Rectal smooth muscle tissue (tissue), 1 donor: ENCODE measurements around the gene TUBB3.
"Not testable (repeated sequence)": the region's sequence is repeated elsewhere in the genome, so short reads cannot be mapped to it uniquely, and the experiment has no call there.

Source experiments
- H3K27ac ChIP-seq: one replicate; pipeline ENCODE4 v1.7.0; 2013; ENCODE audit warnings: low read depth, low read length, inconsistent platforms
- H3K27me3 ChIP-seq: one replicate; pipeline ENCODE4 v1.7.0; 2013; ENCODE audit warnings: low read length; ENCODE audit not compliant: control insufficient read depth, insufficient read depth
- H3K36me3 ChIP-seq: one replicate; pipeline ENCODE4 v1.7.0; 2013; ENCODE audit warnings: low read length; ENCODE audit not compliant: control insufficient read depth, insufficient read depth
- H3K4me1 ChIP-seq: one replicate; pipeline ENCODE4 v1.7.0; 2013; ENCODE audit warnings: low read length; ENCODE audit not compliant: control insufficient read depth, insufficient read depth
- H3K4me3 ChIP-seq: one replicate; pipeline ENCODE4 v1.7.0; 2013; ENCODE audit warnings: low read length
- H3K9ac ChIP-seq: one replicate; pipeline ENCODE4 v1.7.0; 2013; ENCODE audit warnings: low read length

TUBB3 gene

DNA sequence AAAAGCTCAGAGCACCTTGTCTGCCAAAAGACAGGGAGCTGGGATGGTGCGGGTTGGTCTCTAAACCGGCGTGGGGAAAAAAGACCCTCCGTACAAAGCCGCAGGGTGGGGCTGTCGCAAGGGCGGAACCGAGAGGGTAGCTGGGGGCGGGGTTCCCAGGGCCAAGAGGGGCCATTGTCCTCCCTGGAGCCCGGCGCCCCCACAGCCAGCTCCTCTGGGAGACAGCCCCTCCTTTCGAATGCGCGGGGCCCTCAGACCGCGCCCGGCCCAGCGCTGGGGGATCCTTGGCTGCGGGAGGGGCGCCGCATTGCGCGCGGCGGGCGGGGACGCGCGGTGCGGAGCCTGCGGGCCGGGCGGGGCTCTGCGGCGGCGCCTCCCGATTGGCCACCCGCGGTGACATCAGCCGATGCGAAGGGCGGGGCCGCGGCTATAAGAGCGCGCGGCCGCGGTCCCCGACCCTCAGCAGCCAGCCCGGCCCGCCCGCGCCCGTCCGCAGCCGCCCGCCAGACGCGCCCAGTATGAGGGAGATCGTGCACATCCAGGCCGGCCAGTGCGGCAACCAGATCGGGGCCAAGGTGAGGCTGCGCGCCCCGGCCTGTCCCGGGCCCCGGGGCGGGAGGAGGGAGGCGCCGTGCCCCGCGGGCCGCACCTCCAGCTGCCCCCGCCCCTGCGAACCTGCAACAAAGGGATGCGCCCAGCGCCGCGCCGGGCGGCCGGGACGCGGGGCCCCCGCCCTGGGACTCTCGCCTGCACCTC is at the start of gene TUBB3:
TSS of gene TUBB3 (plus strand) at position 459 of the 756 bp plus-strand sequence. CDS start at position 519, 60 bp downstream.
- H3K27ac ChIP-seq: peak within 1 kb of the TSS; percentile 78
- no peaks in the 10 kb centered on the region for H3K36me3 ChIP-seq
- H3K27me3 ChIP-seq: peaks cover 19% of the 10 kb centered on the region
- H3K9ac ChIP-seq: no peak within 1 kb of the TSS
- peaks cover 18% of the 10 kb centered on the region for H3K4me1 ChIP-seq
- H3K4me3 ChIP-seq: peak within 1 kb of the TSS; percentile 70

DNA sequence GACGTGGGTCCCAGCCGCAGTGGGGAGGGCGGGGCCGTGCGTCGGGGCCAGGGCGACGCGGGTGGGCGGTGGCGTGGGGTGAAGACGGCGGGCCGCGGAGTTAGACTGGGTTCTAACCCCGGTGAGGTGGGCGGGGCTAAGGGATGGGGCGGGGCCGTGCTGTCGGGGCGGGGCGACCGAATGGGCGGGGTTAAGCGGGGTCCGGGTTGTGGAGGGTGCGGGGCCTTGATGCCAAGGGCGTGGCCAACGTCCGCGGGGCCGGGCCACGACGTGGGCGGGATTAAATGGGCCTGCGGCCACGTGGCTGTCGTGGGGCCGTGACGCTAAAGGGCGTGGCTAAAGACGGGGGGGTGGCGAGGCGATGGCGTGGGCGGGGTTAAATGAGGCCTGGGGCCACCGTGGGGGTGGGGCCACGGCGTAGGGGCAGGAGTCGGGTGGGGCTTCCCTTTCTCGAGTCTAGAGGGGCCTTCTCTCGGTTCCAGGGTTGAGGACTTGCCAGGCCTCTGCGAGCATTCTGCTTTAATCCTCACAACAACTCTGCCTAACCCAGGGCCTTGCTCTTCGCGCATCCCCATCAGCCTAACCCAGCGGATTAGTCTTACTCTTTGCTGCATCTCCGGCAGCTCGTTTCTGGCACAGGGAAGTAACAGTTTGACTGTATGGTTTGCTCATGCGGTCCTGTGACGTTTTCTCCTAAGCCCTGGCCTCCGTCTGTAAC is 49.0 kb upstream of the TUBB3 start:
- Histone ChIP-seq H3K27me3 (no peaks in the 10 kb centered on the region), H3K27ac (peak overlapping the region; percentile 100), H3K4me1 (peaks cover 7% of the 10 kb centered on the region), H3K9ac (no peak overlapping the region), H3K36me3 (peaks cover 13% of the 10 kb centered on the region), H3K4me3 (peak overlapping the region; percentile 85)

DNA sequence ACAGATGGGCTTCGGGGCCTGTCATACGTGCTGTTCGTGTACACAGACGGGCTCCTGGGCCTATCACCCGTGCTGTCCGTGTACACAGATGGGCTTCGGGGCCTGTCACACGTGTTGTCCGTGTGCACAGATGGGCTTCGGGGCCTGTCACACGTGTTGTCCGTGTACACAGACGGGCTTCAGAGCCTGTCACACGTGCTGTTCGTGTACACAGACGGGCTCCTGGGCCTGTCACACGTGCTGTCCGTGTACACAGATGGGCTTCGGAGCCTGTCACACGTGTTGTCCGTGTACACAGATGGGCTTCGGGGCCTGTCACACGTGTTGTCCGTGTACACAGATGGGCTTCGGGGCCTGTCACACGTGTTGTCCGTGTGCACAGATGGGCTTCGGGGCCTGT is 44.0 kb upstream of the TUBB3 start:
- not testable (repeated sequence) for H3K4me3 ChIP-seq, H3K4me1 ChIP-seq, H3K9ac ChIP-seq, H3K27ac ChIP-seq, H3K27me3 ChIP-seq
- H3K36me3 ChIP-seq: peaks cover 33% of the 10 kb centered on the region

GRCh38 chr16:89880477-89881367 is 42.4 kb upstream of the TUBB3 start:
- Histone ChIP-seq H3K9ac (no peak overlapping the region), H3K27me3 (no peaks in the 10 kb centered on the region), H3K36me3 (peaks cover 42% of the 10 kb centered on the region), H3K4me1 (no peaks in the 10 kb centered on the region), H3K4me3 (no peak overlapping the region), H3K27ac (no peak overlapping the region)

GRCh38 chr16:89881368-89881730 is 41.8 kb upstream of the TUBB3 start:
- no peak overlapping the region for H3K9ac ChIP-seq
- peaks cover 39% of the 10 kb centered on the region for H3K36me3 ChIP-seq
- no peak overlapping the region for H3K27ac ChIP-seq

DNA sequence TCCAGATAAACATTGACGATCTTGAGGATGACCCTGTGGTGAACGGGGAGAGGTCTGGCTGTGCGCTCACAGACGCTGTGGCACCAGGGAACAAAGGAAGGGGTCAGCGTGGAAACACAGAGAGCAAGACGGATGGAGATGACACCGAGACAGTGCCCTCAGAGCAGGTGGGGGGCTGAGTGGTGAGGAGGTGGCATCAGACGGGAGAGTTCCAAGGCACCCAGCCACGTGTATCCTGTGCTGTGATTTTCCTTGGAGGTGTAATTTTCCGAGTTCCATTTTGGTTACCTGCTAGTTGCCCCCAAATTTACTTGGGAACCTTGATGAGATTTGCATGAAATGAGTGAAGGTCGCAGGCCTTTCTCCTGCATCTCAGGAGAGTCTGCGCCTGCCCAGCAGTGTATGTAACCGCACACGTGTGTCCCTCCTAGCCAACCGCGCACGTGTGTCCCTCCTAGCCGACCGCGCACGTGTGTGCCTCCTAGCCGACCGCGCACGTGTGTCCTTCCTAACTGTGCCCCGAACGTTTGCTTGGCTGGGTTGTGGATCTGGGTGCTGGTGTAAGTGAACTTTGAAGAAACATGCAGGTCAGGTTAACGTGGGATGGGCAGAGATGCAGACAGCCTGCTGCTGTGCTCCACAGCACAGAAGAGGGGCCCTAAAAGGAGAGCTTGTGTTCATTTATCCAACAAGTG is 39.6 kb upstream of the TUBB3 start:
- Histone ChIP-seq H3K27ac (no peak overlapping the region), H3K9ac (no peak overlapping the region), H3K36me3 (peaks cover 49% of the 10 kb centered on the region), H3K4me1 (no peaks in the 10 kb centered on the region), H3K4me3 (no peak overlapping the region), H3K27me3 (no peaks in the 10 kb centered on the region)

More at GRCh38 chr16:89881368-89881730, 41.8 kb upstream of the TUBB3 start:
- Histone ChIP-seq H3K27me3 (no peaks in the 10 kb centered on the region), H3K4me3 (no peak overlapping the region), H3K4me1 (no peaks in the 10 kb centered on the region)

GRCh38 chr16:89884041-89884421 is 39.1 kb upstream of the TUBB3 start:
- H3K9ac ChIP-seq: no peak overlapping the region
- no peaks in the 10 kb centered on the region for H3K4me1 ChIP-seq
- H3K4me3 ChIP-seq: no peak overlapping the region
- H3K36me3 ChIP-seq: peaks cover 46% of the 10 kb centered on the region
- H3K27me3 ChIP-seq: no peaks in the 10 kb centered on the region
- H3K27ac ChIP-seq: no peak overlapping the region

- H3K4me1 ChIP-seq: no peaks in the 10 kb centered on the region
- peaks cover 52% of the 10 kb centered on the region for H3K36me3 ChIP-seq
- H3K9ac ChIP-seq: no peak overlapping the region
- no peak overlapping the region for H3K4me3 ChIP-seq
- H3K27me3 ChIP-seq: no peaks in the 10 kb centered on the region
- no peak overlapping the region for H3K27ac ChIP-seq
Observed at GRCh38 chr16:89887243-89887642, 35.9 kb upstream of the TUBB3 start.

DNA sequence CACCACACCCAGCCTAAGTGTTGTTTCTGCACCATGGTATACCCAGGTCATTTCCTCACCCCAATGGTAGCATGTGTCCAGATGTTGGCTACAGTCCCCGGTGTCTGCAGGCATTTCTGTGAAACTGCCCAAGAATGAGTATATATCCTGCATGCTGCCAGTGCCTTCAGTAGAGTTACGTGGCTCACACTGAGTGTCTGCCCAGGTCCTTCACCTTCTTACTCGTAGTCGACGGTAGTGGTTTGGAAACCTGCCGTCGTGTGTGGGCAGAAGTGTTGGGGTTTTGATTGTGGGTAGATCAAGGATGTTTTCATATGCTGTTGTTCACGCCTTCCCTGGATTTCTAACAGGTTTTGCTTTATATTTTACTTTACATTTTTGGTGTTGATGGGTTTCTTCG is 32.9 kb upstream of the TUBB3 start:
- H3K27ac ChIP-seq: no peak overlapping the region
- H3K9ac ChIP-seq: no peak overlapping the region
- H3K36me3 ChIP-seq: peaks cover 45% of the 10 kb centered on the region
- H3K4me1 ChIP-seq: no peaks in the 10 kb centered on the region
- H3K27me3 ChIP-seq: no peaks in the 10 kb centered on the region
- H3K4me3 ChIP-seq: no peak overlapping the region

DNA sequence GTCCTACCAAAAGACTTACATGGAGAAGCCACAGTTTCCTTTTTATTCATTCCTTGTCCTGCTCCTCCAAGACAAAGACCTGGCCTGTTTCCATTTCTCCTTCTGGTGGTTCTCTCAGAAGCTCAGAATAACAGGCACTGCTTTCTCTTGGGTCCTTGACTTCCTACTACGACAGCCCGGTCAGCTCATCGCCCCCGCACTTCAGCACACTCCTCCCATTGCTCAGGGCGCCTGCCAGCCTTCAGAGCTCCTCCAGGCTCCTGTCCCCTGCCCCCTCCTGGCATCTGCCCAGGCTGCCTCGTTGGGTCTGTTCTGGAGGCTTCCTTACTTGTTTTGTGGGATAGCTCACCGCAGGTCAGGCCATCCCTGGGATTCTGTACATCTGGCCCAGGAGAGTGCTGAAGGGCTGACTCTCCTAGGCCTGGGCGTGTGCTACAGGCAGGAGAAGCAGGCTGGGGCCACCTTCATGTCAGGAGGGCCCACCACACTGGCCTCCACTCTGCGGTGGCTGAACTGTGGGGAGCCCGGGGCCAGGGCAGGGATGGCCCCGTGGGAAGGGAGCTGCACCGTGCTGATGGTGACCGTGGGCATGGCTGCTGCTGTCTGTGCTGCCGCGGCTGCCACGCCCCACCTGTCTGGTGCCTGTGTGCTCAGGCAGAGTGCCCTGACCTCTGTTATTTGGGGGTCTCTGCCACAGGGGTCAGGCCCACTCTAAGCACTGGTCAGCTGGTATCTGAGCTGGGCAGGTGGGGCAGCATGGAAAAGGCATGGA is 32.1 kb upstream of the TUBB3 start:
- Histone ChIP-seq H3K27me3 (no peaks in the 10 kb centered on the region), H3K4me1 (no peaks in the 10 kb centered on the region), H3K9ac (no peak overlapping the region), H3K36me3 (peaks cover 48% of the 10 kb centered on the region), H3K4me3 (no peak overlapping the region), H3K27ac (no peak overlapping the region)

- no peaks in the 10 kb centered on the region for H3K27me3 ChIP-seq
- H3K27ac ChIP-seq: no peak overlapping the region
- H3K4me3 ChIP-seq: no peak overlapping the region
- no peaks in the 10 kb centered on the region for H3K4me1 ChIP-seq
- H3K36me3 ChIP-seq: peaks cover 50% of the 10 kb centered on the region
- H3K9ac ChIP-seq: no peak overlapping the region
Observed at GRCh38 chr16:89892055-89892630, 31.0 kb upstream of the TUBB3 start.
